ENCODE results near the gene SNRK. TPM values are rescaled to one million over a fixed set of nuclear protein-coding genes. Genes with fewer than 3 reads are reported as not detected.

SNRK gene
- total RNA-seq, 1 donor from 2014 or later: 44.3 TPM

GRCh38 chr3:43371494-43371893, 85.2 kb downstream of the SNRK start:
- H3K27ac ChIP-seq: no peak overlapping the region
- H3K27me3 ChIP-seq: no peaks in the 10 kb centered on the region
- no peaks in the 10 kb centered on the region for H3K36me3 ChIP-seq
- H3K4me3 ChIP-seq: no peak overlapping the region
- intact Hi-C loops (cut with DNase I): no loop called here
- peaks cover 0 to 1% of the 10 kb centered on the region in 2 donors for H3K4me1 ChIP-seq
- no peak for DNase-seq (ENCODE audit: low spot score in 2 of 2)
- no peaks in the 10 kb centered on the region for H3K9me3 ChIP-seq
- TF ChIP-seq CTCF (IDR thresholded peaks at IDR 0.05): no peak

- no peaks in the 10 kb centered on the region for H3K9me3 ChIP-seq
- H3K27me3 ChIP-seq: no peaks in the 10 kb centered on the region
- no peak overlapping the region for H3K27ac ChIP-seq
- H3K4me3 ChIP-seq: no peak overlapping the region
- H3K4me1 ChIP-seq: no peaks in the 10 kb centered on the region
- H3K36me3 ChIP-seq: no peaks in the 10 kb centered on the region
- TF ChIP-seq CTCF (IDR thresholded peaks at IDR 0.05): no peak
- no peak for DNase-seq (ENCODE audit: low spot score in 2 of 2)
- intact Hi-C loops (cut with DNase I): no loop called here
Observed at GRCh38 chr3:43372007-43372740, 85.8 kb downstream of the SNRK start.

GRCh38 chr3:43372809-43373559, 86.6 kb downstream of the SNRK start:
- Histone ChIP-seq H3K36me3 (no peaks in the 10 kb centered on the region), H3K4me3 (no peak overlapping the region), H3K27me3 (no peaks in the 10 kb centered on the region), H3K9me3 (no peaks in the 10 kb centered on the region), H3K27ac (no peak overlapping the region), H3K4me1 (peaks cover 0 to under 1% of the 10 kb centered on the region in 2 donors)
- TF ChIP-seq CTCF (IDR thresholded peaks at IDR 0.05): no peak
- intact Hi-C loops (cut with DNase I): no loop called here
- DNase-seq (ENCODE audit: low spot score in 2 of 2): no peak

- Histone ChIP-seq H3K36me3 (no peaks in the 10 kb centered on the region), H3K4me3 (no peak overlapping the region), H3K27me3 (no peaks in the 10 kb centered on the region), H3K27ac (no peak overlapping the region), H3K9me3 (no peaks in the 10 kb centered on the region), H3K4me1 (peaks cover 0 to 4% of the 10 kb centered on the region in 2 donors)
- no peak for DNase-seq (ENCODE audit: low spot score in 2 of 2)
- intact Hi-C loops (cut with DNase I): no loop called here
- no peak for TF ChIP-seq CTCF (IDR thresholded peaks at IDR 0.05)
Observed at GRCh38 chr3:43373560-43373928, 87.2 kb downstream of the SNRK start.

- peaks cover 4 to 19% of the 10 kb centered on the region in 2 donors for H3K4me1 ChIP-seq
- no peaks in the 10 kb centered on the region for H3K9me3 ChIP-seq
- peak overlapping the region; percentile 62 to 79 for H3K27ac ChIP-seq
- DNase-seq (ENCODE audit: low spot score in 2 of 2): no peak
- H3K27me3 ChIP-seq: no peaks in the 10 kb centered on the region
- no peak overlapping the region for H3K4me3 ChIP-seq
- TF ChIP-seq CTCF (IDR thresholded peaks at IDR 0.05): peak; percentile 24 to 40 (median 34)
- no peaks in the 10 kb centered on the region for H3K36me3 ChIP-seq
- intact Hi-C loops (cut with DNase I): no loop called here
Observed at GRCh38 chr3:43378066-43378935, 92.0 kb downstream of the SNRK start.
